CD4-positive, alpha-beta T cell treated with Interleukin-1 beta for 1 hour (primary cell): ENCODE measurements around the gene GALNS.
"Not testable (repeated sequence)": the region's sequence is repeated elsewhere in the genome, so short reads cannot be mapped to it uniquely, and the experiment has no call there.

ENCODE experiments used
- DNase-seq, 2 donors: peaks; one replicate each; pipeline ENCODE4 v3.0.0-alpha.2; 2020 to 2022

GALNS gene

GRCh38 chr16:88799569-88800276 lies 57.0 kb downstream of the GALNS start:
- peak; percentile 26 to 43 for DNase-seq

GRCh38 chr16:88798772-88799455 lies 57.8 kb downstream of the GALNS start:
- no peak for DNase-seq

GRCh38 chr16:88798073-88798472 lies 58.7 kb downstream of the GALNS start:
- no peak for DNase-seq

DNA sequence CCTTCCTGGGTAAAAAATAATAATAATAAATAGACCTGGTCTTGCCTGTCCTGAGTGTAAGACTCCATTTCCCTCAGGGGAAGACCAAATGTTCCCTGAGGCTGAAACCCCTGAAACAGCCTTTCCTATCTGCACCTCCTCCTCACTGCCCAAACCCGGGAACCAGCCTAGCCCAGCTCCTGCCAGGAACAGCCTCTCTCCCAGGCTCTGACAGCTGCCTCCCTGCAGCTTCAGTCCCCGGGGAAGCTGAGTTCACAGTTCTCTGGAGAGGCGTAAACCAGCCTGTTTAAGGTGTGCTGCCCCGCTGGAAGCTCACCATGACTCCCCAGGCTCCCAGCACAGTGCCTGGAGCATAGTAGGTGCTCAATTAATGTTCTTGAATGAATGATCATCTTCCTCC lies 60.5 kb downstream of the GALNS start:
- DNase-seq, result no peak

GRCh38 chr16:88793251-88793954 lies 63.3 kb downstream of the GALNS start:
- peak; percentile 16 to 26 for DNase-seq

DNA sequence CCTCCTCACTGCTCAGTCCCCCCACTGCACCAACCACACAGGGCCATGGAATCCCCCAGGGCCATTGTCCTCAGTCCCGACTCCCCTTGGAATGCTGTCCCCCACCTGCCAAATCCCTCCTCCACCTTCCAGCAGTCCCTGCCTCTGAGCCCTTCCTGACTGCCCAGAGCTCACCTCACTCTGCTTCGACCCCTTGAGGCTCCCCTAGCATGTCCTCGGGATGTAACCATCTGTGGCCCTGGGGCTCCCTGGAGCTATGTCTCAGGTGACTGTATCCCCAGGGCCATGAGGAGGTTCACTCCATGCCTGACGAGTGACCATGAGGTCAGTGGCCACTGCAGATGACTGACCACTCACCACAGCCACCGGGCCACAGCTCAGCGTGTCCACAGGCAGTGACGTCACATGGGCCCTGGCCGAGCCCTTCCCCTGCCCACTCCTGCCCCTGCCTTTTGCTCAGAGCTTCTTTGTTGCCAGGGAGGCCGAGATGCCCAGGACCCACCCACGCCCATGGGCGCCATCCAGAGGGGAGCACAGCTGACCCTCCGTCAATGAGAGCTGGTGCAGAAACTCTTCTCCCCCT lies 64.0 kb downstream of the GALNS start:
- DNase-seq, result no peak

DNA sequence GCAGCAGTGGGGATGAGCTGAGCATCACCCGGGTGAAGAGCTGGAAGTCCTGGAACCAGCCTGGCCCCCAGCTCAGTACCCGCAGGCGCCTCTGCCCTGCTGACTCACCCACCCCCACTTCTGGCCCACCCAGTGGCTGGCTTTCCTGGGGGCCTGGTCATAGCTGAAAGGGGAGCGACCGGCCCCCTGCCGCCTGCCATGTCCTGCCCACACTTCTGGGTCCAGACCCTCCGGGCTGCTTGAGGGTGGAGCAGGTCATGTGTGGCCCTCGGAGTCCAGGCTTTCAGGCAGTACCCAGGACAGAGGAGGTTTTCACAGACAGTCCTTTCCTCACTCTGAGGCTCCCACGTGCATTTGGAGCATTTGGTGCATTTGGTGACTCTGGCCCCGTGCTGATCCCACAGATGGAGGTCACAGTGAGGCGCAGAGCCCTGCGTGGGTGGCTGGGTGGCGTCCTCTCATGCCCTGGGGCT lies 64.6 kb downstream of the GALNS start:
- no peak for DNase-seq

GRCh38 chr16:88790312-88791211 lies 66.2 kb downstream of the GALNS start:
- peak; percentile 65 for DNase-seq

DNA sequence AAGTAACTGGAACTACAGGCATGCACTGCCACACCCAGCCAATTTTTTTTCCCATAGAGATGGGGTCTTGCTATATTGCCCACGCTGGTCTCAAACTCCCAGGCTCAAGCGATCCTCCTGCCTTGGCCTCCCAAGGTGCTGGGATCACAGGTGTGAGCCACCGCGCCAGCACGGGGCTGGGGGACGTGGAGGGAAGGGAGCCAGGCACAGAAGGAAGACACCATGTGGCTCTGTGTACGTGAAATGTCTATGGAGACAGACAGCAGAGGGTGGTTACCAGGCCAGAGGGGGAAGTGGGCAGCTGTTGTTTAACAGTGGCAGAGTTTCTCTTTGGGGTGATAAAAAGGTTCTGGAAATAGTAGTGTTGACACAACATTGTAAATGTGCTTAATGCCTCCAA lies 67.2 kb downstream of the GALNS start:
- DNase-seq, result peak; percentile 13 to 42

DNA sequence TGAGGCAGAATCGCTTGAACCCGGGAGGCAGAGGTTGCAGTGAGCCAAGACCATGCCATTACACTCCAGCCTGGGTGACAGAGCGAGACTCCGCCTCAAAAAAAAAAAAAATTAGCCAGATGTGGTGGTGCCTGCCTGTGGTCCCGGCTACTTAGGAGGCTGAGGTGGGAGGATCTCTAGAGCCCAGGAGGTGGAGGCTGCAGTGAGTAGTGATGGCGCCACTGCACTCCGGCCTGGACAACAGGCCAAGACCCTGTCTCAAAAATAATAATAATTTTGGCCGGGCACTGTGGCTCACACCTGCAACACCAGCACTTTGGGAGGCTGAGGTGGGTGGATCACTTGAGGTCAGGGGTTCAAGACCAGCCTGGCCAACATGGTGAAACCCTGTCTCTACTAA lies 68.0 kb downstream of the GALNS start:
- not testable (repeated sequence) for DNase-seq

GRCh38 chr16:88787579-88788314 lies 69.0 kb downstream of the GALNS start:
- DNase-seq, result no peak

GRCh38 chr16:88785106-88785924 lies 71.4 kb downstream of the GALNS start, which contains the start of gene PIEZO1:
PIEZO1 (minus strand) TSS chr16:88785220; CDS start chr16:88784964, 256 bp downstream.
- peak; percentile 84 to 89 for DNase-seq

DNA sequence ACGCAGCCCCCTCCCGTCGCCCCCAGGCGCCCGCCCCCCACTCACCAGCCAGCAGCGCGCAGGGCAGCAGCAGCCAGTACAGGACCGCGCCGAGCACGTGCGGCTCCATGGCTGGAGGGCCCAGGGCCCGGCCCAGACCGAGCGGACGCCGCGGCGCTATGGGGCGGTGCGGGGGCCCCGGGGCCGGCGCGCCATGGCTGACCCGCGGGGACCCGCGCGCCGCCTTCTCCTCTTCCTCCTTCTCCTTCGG lies 72.0 kb downstream of the GALNS start:
- DNase-seq, result no peak

GRCh38 chr16:88784074-88784855 lies 72.5 kb downstream of the GALNS start:
- peak; percentile 41 to 45 for DNase-seq

- DNase-seq, result peak in 1 of 2 donors; percentile 12
Measured at GRCh38 chr16:88783391-88784073, 73.2 kb downstream of the GALNS start.

GRCh38 chr16:88782454-88783390 lies 74.0 kb downstream of the GALNS start:
- DNase-seq, result peak; percentile 17 to 37

- peak; percentile 74 for DNase-seq
Measured at GRCh38 chr16:88781140-88782077, 75.3 kb downstream of the GALNS start.
